CD14-positive monocyte (primary cell): ENCODE results near the gene IL12RB1. TPM values are rescaled to one million over a fixed set of nuclear protein-coding genes. Genes with fewer than 3 reads are reported as not detected.
A peak's percentile ranks its signal among the peaks of the same experiment; 100 is the strongest.

ENCODE experiments used
- DNase-seq, 3 donors: peaks; one replicate each; pipeline ENCODE4 v3.0.0-alpha.2; 2011 to 2022
- H2AFZ ChIP-seq: 2 replicates; pipeline ENCODE4 v1.6.0; 2012; ENCODE audit warnings: mild to moderate bottlenecking, low read depth, low read length, inconsistent platforms; ENCODE audit not compliant: insufficient read depth, poor library complexity, severe bottlenecking
- H3K27ac ChIP-seq, 2 donors: 1 replicate in 1 of 2; 2 replicates in 1 of 2; pipeline ENCODE4 v1.5.1; 2012 to 2013; ENCODE audit warnings: low read length in 2 of 2, control low read depth in 1 of 2, inconsistent platforms in 1 of 2, low read depth in 1 of 2, mild to moderate bottlenecking in 1 of 2
- H3K27me3 ChIP-seq, 2 donors: one replicate each; pipeline versions ENCODE4 v1.6.0 to v1.6.1; 2011 to 2013; ENCODE audit warnings: low read length in 2 of 2; ENCODE audit not compliant: control insufficient read depth in 2 of 2, insufficient read depth in 2 of 2
- H3K36me3 ChIP-seq, 2 donors: replicated peaks in 1 of 2; 1 replicate in 1 of 2; 2 replicates in 1 of 2; pipeline versions ENCODE4 v1.5.1 to v1.6.1; 2012 to 2013; ENCODE audit warnings: low read length in 2 of 2, control low read depth in 1 of 2, inconsistent platforms in 1 of 2, mild to moderate bottlenecking in 1 of 2; ENCODE audit not compliant: insufficient read depth in 2 of 2, control insufficient read depth in 1 of 2
- H3K4me1 ChIP-seq, 2 donors: 1 replicate in 1 of 2; 2 replicates in 1 of 2; pipeline versions ENCODE4 v1.5.1 to v1.6.1; 2012 to 2013; ENCODE audit warnings: low read length in 2 of 2, control low read depth in 1 of 2, inconsistent platforms in 1 of 2, mild to moderate bottlenecking in 1 of 2, moderate library complexity in 1 of 2; ENCODE audit not compliant: insufficient read depth in 2 of 2, control insufficient read depth in 1 of 2
- H3K4me2 ChIP-seq: replicated peaks from 2 replicates; pipeline ENCODE3; 2012; ENCODE audit warnings: low read length, moderate library complexity, mild to moderate bottlenecking; ENCODE audit not compliant: poor library complexity, severe bottlenecking; ENCODE audit errors: extremely low read depth
- H3K4me3 ChIP-seq, 3 experiments: fragments of 200-600 bp in 1 of 3; sonication (generic) in 1 of 3; replicated peaks in 1 of 3; 1 replicate in 2 of 3; 2 replicates in 1 of 3; pipeline ENCODE4 v1.5.1; 2011 to 2013; ENCODE audit warnings: low read length in 3 of 3, mild to moderate bottlenecking in 3 of 3, control low read depth in 2 of 3, low read depth in 2 of 3, inconsistent platforms in 1 of 3, moderate library complexity in 1 of 3
- H3K79me2 ChIP-seq: 2 replicates; pipeline ENCODE4 v1.6.0; 2012; ENCODE audit warnings: mild to moderate bottlenecking, control low read depth, inconsistent platforms, low read length, moderate library complexity; ENCODE audit not compliant: insufficient read depth
- H3K9ac ChIP-seq: 2 replicates; pipeline ENCODE4 v1.6.0; 2017; ENCODE audit warnings: low read length, mild to moderate bottlenecking; ENCODE audit not compliant: insufficient read depth, poor library complexity, severe bottlenecking
- H3K9me3 ChIP-seq, 2 donors: replicated peaks in 1 of 2; 1 replicate in 1 of 2; 2 replicates in 1 of 2; pipeline versions ENCODE4 v1.5.1 to v1.6.1; 2012 to 2013; ENCODE audit warnings: low read length in 2 of 2, control low read depth in 1 of 2; ENCODE audit not compliant: control insufficient read depth in 1 of 2, insufficient read depth in 1 of 2
- H4K20me1 ChIP-seq: 2 replicates; pipeline ENCODE4 v1.6.0; 2012; ENCODE audit warnings: mild to moderate bottlenecking, low read length, control low read depth, moderate library complexity; ENCODE audit not compliant: insufficient read depth
- H3K27ac Mint-ChIP-seq, 7 donors: one replicate each; pipeline ENCODE4 v1.8.0; 2020; ENCODE audit warnings: mild to moderate bottlenecking in 7 of 7, mixed read lengths in 7 of 7, moderate library complexity in 6 of 7, inconsistent platforms in 2 of 7
- H3K27me3 Mint-ChIP-seq, 3 donors: one replicate each; pipeline ENCODE4 v1.8.0; 2021 to 2022; ENCODE audit warnings: low read depth in 3 of 3, mild to moderate bottlenecking in 3 of 3, mixed read lengths in 3 of 3, moderate library complexity in 3 of 3, inconsistent platforms in 1 of 3
- H3K36me3 Mint-ChIP-seq, 2 donors: one replicate each; pipeline ENCODE4 v1.8.0; 2020; ENCODE audit warnings: mixed read lengths in 2 of 2, inconsistent platforms in 1 of 2, mild to moderate bottlenecking in 1 of 2
- H3K4me1 Mint-ChIP-seq: one replicate; pipeline ENCODE4 v1.8.0; 2020; ENCODE audit warnings: mild to moderate bottlenecking, mixed read lengths
- H3K4me3 Mint-ChIP-seq, 2 donors: one replicate each; pipeline ENCODE4 v1.8.0; 2020; ENCODE audit warnings: mild to moderate bottlenecking in 2 of 2, mixed read lengths in 2 of 2, moderate library complexity in 1 of 2
- H3K9me3 Mint-ChIP-seq, 7 donors: one replicate each; pipeline ENCODE4 v1.8.0; 2020 to 2022; ENCODE audit warnings: mixed read lengths in 7 of 7, mild to moderate bottlenecking in 6 of 7, moderate library complexity in 6 of 7, inconsistent platforms in 2 of 7
- CTCF ChIP-seq: fragments of 200-600 bp; IDR thresholded peaks from one replicate; pipeline ENCODE4 v1.8.0; 2022; ENCODE audit warnings: antibody characterized with exemption, mild to moderate bottlenecking
- WGBS: methylation state at CpG from one replicate; pipeline ENCODE4 v1.1.5; 2013; ENCODE audit warnings: missing lambda C conversion rate; ENCODE audit not compliant: insufficient coverage; 5-methylcytosine and 5-hydroxymethylcytosine counted together
- intact Hi-C, 2 donors: fragments of 100-400 bp; cut with micrococcal nuclease; formaldehyde crosslinking; loops; one replicate each; pipeline versions ENCODE4 v1.15.0 to v1.15.1; 2023
- polyA minus RNA-seq: library from RNA; depleted of rRNA, polyadenylated mRNA; stranded (reverse); fragments of >200 nt; gene quantifications from 2 replicates; pipeline ENCODE4 v1.2.3, GENCODE V29; 2012
- polyA plus RNA-seq, 3 donors: library from polyadenylated mRNA; depleted of rRNA in 1 of 3; unstranded in 2 of 3; stranded (reverse) in 1 of 3; fragments of 300-500 nt in 2 of 3; fragments of >200 nt in 1 of 3; fragmentation: Illumina TruSeq in 2 of 3; gene quantifications; 1 replicate in 2 of 3; 2 replicates in 1 of 3; pipeline ENCODE4 v1.2.3, GENCODE V29; 2012 to 2021
- total RNA-seq, 12 experiments: library from RNA in 1 of 12; stranded (reverse) in 1 of 12; fragments of 120-200 nt in 1 of 12; gene quantifications; one replicate each; pipeline ENCODE4 v1.2.4 and lab custom pipeline; 2013 to 2026; ENCODE audit warnings: mixed read lengths in 6 of 12, inconsistent platforms in 1 of 12

Gene IL12RB1
- total RNA-seq (2013) = 15.0 TPM
- polyA plus RNA-seq (10 to 100 TPM in 1 of 3 donors, 1 to 10 TPM in 2; 7.8 to 17.5 (median 7.9) TPM), polyA minus RNA-seq (11.1 and 17.9 TPM in 2 replicates), total RNA-seq (lab: John Stamatoyannopoulos, UW) (2.9 to 18.2 (median 12.4) reads per million in 11 experiments)

GRCh38 chr19:18086590-18087138 lies at the start of gene IL12RB1:
Gene IL12RB1 (minus strand): TSS chr19:18086934. CDS start chr19:18086823, 111 bp downstream.
- peak within 1 kb of the TSS; percentile 96 for H3K4me2 ChIP-seq
- intact Hi-C loops = no loop called here

More at GRCh38 chr19:18086590-18087138, at the start of gene IL12RB1:
- Histone ChIP-seq H3K9me3 (no peaks in the 10 kb centered on the region), H3K27me3 (no peaks in the 10 kb centered on the region), H3K79me2 (peaks cover 5% of the 10 kb centered on the region), H2AFZ (peak within 1 kb of the TSS; percentile 97), H3K4me3 (peak within 1 kb of the TSS; percentile 55 to 96 (median 70)), H3K27ac (peak within 1 kb of the TSS; percentile 86 to 98), H4K20me1 (no peaks in the 10 kb centered on the region), H3K9ac (peak within 1 kb of the TSS; percentile 87), H3K36me3 (no peaks in the 10 kb centered on the region), H3K4me1 (peaks cover 55 to 63% of the 10 kb centered on the region in 2 donors)
- H3K4me1 Mint-ChIP-seq = peaks cover 57% of the 10 kb centered on the region
- peak; percentile 44 to 67 (median 50) for DNase-seq
- no peak for TF ChIP-seq CTCF
- H3K36me3 Mint-ChIP-seq = peaks cover 8 to 15% of the 10 kb centered on the region in 2 donors
- peaks cover 0 to 9% (median 2%) of the 10 kb centered on the region in 7 donors for H3K9me3 Mint-ChIP-seq
- peak within 1 kb of the TSS; percentile 95 to 99 (median 98) for H3K27ac Mint-ChIP-seq
- WGBS = 0% methylated on average over 3 of the region's 12 CpGs
- peak within 1 kb of the TSS; percentile 91 to 98 for H3K4me3 Mint-ChIP-seq
- H3K27me3 Mint-ChIP-seq = peaks cover 0 to 8% (median 0%) of the 10 kb centered on the region in 3 donors
